Gastroesophageal sphincter (tissue), 4 donors: Measurements from ENCODE around the gene NAP1L4. TPM values are rescaled to one million over a fixed set of nuclear protein-coding genes. Genes with fewer than 3 reads are reported as not detected.

Source experiments
- ATAC-seq: fragments of 150-250 bp; one replicate; pipeline ENCODE4 v1.9.1; 2016; ENCODE audit warnings: mild to moderate bottlenecking, moderate library complexity
- H3K27ac ChIP-seq, 4 donors: fragments of 200-600 bp; sonication (generic) in 3 of 4; 1 replicate in 3 of 4; 2 replicates in 1 of 4; pipeline ENCODE4 v1.5.1; 2016 to 2019
- H3K27me3 ChIP-seq: fragments of 200-600 bp; sonication (generic); one replicate; pipeline ENCODE4 v1.5.1; 2019
- H3K36me3 ChIP-seq, 2 donors: fragments of 200-600 bp; sonication (generic); one replicate each; pipeline ENCODE4 v1.5.1; 2019; ENCODE audit warnings: control low read depth in 1 of 2
- H3K4me1 ChIP-seq, 3 donors: fragments of 200-600 bp; sonication (generic); 1 replicate in 2 of 3; 2 replicates in 1 of 3; pipeline ENCODE4 v1.5.1; 2016 to 2019; ENCODE audit warnings: control low read depth in 2 of 3
- H3K4me3 ChIP-seq, 2 donors: fragments of 200-600 bp; sonication (generic); one replicate each; pipeline ENCODE4 v1.5.1; 2019; ENCODE audit warnings: mild to moderate bottlenecking in 1 of 2, moderate library complexity in 1 of 2
- H3K9me3 ChIP-seq, 3 donors: fragments of 200-600 bp; sonication (generic); one replicate each; pipeline ENCODE4 v1.5.1; 2017 to 2019; ENCODE audit warnings: control low read depth in 2 of 3
- CTCF ChIP-seq, 4 experiments: fragments of 200-600 bp in 2 of 4; fragments of 450-650 bp in 2 of 4; sonication (generic) in 1 of 4; IDR thresholded peaks; one replicate each; pipeline ENCODE4 v1.5.1; 2017 to 2019; ENCODE audit warnings: antibody characterized with exemption in 4 of 4, mild to moderate bottlenecking in 2 of 4, moderate library complexity in 2 of 4
- EP300 ChIP-seq: sonication (generic); formaldehyde crosslinking; IDR thresholded peaks from one replicate; pipeline ENCODE4 v1.6.1; 2017; ENCODE audit warnings: antibody characterized with exemption, mild to moderate bottlenecking
- POLR2A ChIP-seq, 2 donors: fragments of 450-650 bp; IDR thresholded peaks; one replicate each; pipeline ENCODE4 v1.6.1; 2017; ENCODE audit warnings: antibody characterized with exemption in 2 of 2, mild to moderate bottlenecking in 2 of 2, moderate library complexity in 1 of 2
- POLR2AphosphoS5 ChIP-seq: sonication (generic); formaldehyde crosslinking; IDR thresholded peaks from one replicate; pipeline ENCODE4 v1.6.1; 2017; ENCODE audit warnings: antibody characterized with exemption
- WGBS, 2 donors: methylation state at CpG; one replicate each; pipeline ENCODE4 v1.1.5; 2018; ENCODE audit warnings: low coverage in 1 of 2; 5-methylcytosine and 5-hydroxymethylcytosine counted together
- total RNA-seq, 4 donors: library from RNA; depleted of rRNA; stranded (reverse); fragments of >200 nt; gene quantifications; one replicate each; pipeline ENCODE4 v1.1.0, GENCODE V29; 2016

Gene NAP1L4
- total RNA-seq, 4 donors from 2014 or later: 107 to 175 (median 137) TPM

- Histone ChIP-seq H3K9me3 (no peaks in the 10 kb centered on the region), H3K4me1 (no peaks in the 10 kb centered on the region), H3K27ac (no peak overlapping the region), H3K27me3 (peaks cover 28% of the 10 kb centered on the region), H3K4me3 (no peak overlapping the region), H3K36me3 (no peaks in the 10 kb centered on the region)
- WGBS, 2 donors: no CpG with 5 or more reads among the region's 29 CpGs
- TF ChIP-seq POLR2A (IDR thresholded peaks at IDR 0.05): no peak
- TF ChIP-seq CTCF (IDR thresholded peaks at IDR 0.05): no peak
- no peak for TF ChIP-seq POLR2AphosphoS5
- TF ChIP-seq EP300: no peak
- no peak for ATAC-seq
Measured at GRCh38 chr11:2921742-2922493, 70.2 kb downstream of the NAP1L4 start.

GRCh38 chr11:2921261-2921660 lies 70.9 kb downstream of the NAP1L4 start:
- no CpG with 5 or more reads among the region's 16 CpGs for WGBS, 2 donors
- peaks cover 21% of the 10 kb centered on the region for H3K27me3 ChIP-seq
- no peaks in the 10 kb centered on the region for H3K4me1 ChIP-seq
- H3K36me3 ChIP-seq: no peaks in the 10 kb centered on the region
- H3K27ac ChIP-seq: no peak overlapping the region
- ATAC-seq: no peak
- no peak overlapping the region for H3K4me3 ChIP-seq
- TF ChIP-seq POLR2AphosphoS5 (no peak), CTCF (IDR thresholded peaks at IDR 0.05) (no peak), POLR2A (IDR thresholded peaks at IDR 0.05) (no peak), EP300 (no peak)
- no peaks in the 10 kb centered on the region for H3K9me3 ChIP-seq

GRCh38 chr11:2920343-2920742 lies 71.8 kb downstream of the NAP1L4 start:
- WGBS, 2 donors: 100% methylated on average over 4 of the region's 12 CpGs; no CpG with 5 or more reads in 1 of the 2 donors
- Histone ChIP-seq H3K36me3 (no peaks in the 10 kb centered on the region), H3K4me1 (no peaks in the 10 kb centered on the region), H3K9me3 (no peaks in the 10 kb centered on the region), H3K27ac (no peak overlapping the region), H3K4me3 (no peak overlapping the region), H3K27me3 (peaks cover 20% of the 10 kb centered on the region)
- TF ChIP-seq CTCF (IDR thresholded peaks at IDR 0.05): no peak
- no peak for TF ChIP-seq EP300
- TF ChIP-seq POLR2A (IDR thresholded peaks at IDR 0.05): no peak
- TF ChIP-seq POLR2AphosphoS5: no peak
- ATAC-seq: no peak

DNA sequence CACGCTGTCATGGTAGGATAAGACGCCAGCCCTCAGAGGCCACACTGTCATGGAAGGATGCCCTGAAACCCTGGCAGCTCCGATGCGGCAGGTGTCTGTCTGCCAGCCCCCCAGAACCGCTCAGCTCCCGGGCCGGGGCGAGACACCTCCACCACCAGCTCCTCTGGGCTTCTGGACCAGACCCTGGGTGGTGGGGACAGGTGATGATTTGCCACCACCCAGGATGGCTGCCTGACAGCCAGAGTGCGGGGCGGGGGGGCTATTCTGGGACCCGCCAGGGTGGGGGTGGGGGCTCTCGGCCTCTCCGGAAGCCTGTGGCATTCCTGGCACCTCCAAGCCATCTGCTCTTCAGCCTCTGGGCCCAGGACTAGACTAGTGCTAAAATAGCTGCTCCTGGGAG lies 72.3 kb downstream of the NAP1L4 start:
- WGBS, 2 donors: no CpG with 5 or more reads among the region's 13 CpGs
- no peak for TF ChIP-seq EP300
- no peak for TF ChIP-seq POLR2AphosphoS5
- no peak for TF ChIP-seq CTCF (IDR thresholded peaks at IDR 0.05)
- no peak for TF ChIP-seq POLR2A (IDR thresholded peaks at IDR 0.05)
- Histone ChIP-seq H3K27me3 (peaks cover 16% of the 10 kb centered on the region), H3K4me3 (no peak overlapping the region), H3K27ac (no peak overlapping the region), H3K36me3 (no peaks in the 10 kb centered on the region), H3K9me3 (no peaks in the 10 kb centered on the region), H3K4me1 (no peaks in the 10 kb centered on the region)
- ATAC-seq: no peak

GRCh38 chr11:2919188-2919587 lies 72.9 kb downstream of the NAP1L4 start:
- H3K27ac ChIP-seq: no peak overlapping the region
- H3K36me3 ChIP-seq: no peaks in the 10 kb centered on the region
- TF ChIP-seq CTCF (IDR thresholded peaks at IDR 0.05) (no peak), POLR2AphosphoS5 (no peak), EP300 (no peak), POLR2A (IDR thresholded peaks at IDR 0.05) (no peak)
- no peaks in the 10 kb centered on the region for H3K4me1 ChIP-seq
- no peak overlapping the region for H3K4me3 ChIP-seq
- no peaks in the 10 kb centered on the region for H3K9me3 ChIP-seq
- no peak for ATAC-seq
- H3K27me3 ChIP-seq: peaks cover 9% of the 10 kb centered on the region
- no CpG with 5 or more reads among the region's 9 CpGs for WGBS, 2 donors
